BLaER1 treated with 17β-estradiol and CSF1 and Interleukin-3, amounts not matched to agents 10 nM and 100 nM (cell line): ENCODE measurements around the gene GALNT2.
A peak's percentile ranks its signal among the peaks of the same experiment; 100 is the strongest.

Experiments
- H3K27ac ChIP-seq, 11 experiments: shearing (Covaris generic); formaldehyde crosslinking; 2 replicates each; pipeline ENCODE4 v1.8.1; 2022
- H3K27me3 ChIP-seq, 11 experiments: shearing (Covaris generic); formaldehyde crosslinking; 2 replicates each; pipeline ENCODE4 v1.8.1; 2022
- H3K36me3 ChIP-seq, 11 experiments: shearing (Covaris generic); formaldehyde crosslinking; 2 replicates each; pipeline ENCODE4 v1.8.1; 2022
- H3K4me1 ChIP-seq, 10 experiments: shearing (Covaris generic); formaldehyde crosslinking; 2 replicates each; pipeline ENCODE4 v1.8.1; 2022
- H3K4me2 ChIP-seq, 11 experiments: shearing (Covaris generic); formaldehyde crosslinking; 2 replicates each; pipeline ENCODE4 v1.8.1; 2022
- H3K4me3 ChIP-seq, 10 experiments: shearing (Covaris generic); formaldehyde crosslinking; 2 replicates each; pipeline ENCODE4 v1.8.1; 2022
- H3K9ac ChIP-seq, 11 experiments: shearing (Covaris generic); formaldehyde crosslinking; 2 replicates each; pipeline ENCODE4 v1.8.1; 2022
- H3K9me3 ChIP-seq, 11 experiments: shearing (Covaris generic); formaldehyde crosslinking; replicated peaks in 1 of 11; 2 replicates each; pipeline ENCODE4 v1.8.1; 2022
- H4K20me1 ChIP-seq, 11 experiments: shearing (Covaris generic); formaldehyde crosslinking; 2 replicates each; pipeline ENCODE4 v1.8.1; 2022
- Cebpa-rat ChIP-seq, 11 experiments: shearing (Covaris generic); IDR thresholded peaks; 2 replicates each; pipeline ENCODE4 v1.8.1; 2022

The GALNT2 gene

GRCh38 chr1:230066466-230067404 lies at the start of gene GALNT2:
GALNT2 (plus strand) TSS chr1:230067238; CDS start chr1:230067281, 43 bp downstream.
- Histone ChIP-seq H4K20me1 (peaks cover 24 to 45% (median 41%) of the 10 kb centered on the region in 11 experiments; a peak in 19 of 22 replicates), H3K9ac (peak within 1 kb of the TSS; percentile 78 to 95 (median 88)), H3K9me3 (peaks cover 0 to 27% (median 25%) of the 10 kb centered on the region in 11 experiments; a peak in 21 of 22 replicates), H3K4me2 (peak within 1 kb of the TSS; percentile 84 to 99 (median 94)), H3K36me3 (no peaks in the 10 kb centered on the region; a peak in 1 of 22 replicates), H3K27ac (peak within 1 kb of the TSS; percentile 36 to 89 (median 85); a peak in 21 of 22 replicates), H3K4me1 (peaks cover 28 to 40% (median 39%) of the 10 kb centered on the region in 10 experiments), H3K4me3 (peak within 1 kb of the TSS; percentile 69 to 96 (median 90)), H3K27me3 (no peaks in the 10 kb centered on the region)
- no peak for TF ChIP-seq Cebpa-rat (IDR thresholded peaks at IDR 0.05)

- H3K36me3 ChIP-seq: no peaks in the 10 kb centered on the region
- no peak overlapping the region for H3K9ac ChIP-seq
- no peaks in the 10 kb centered on the region for H4K20me1 ChIP-seq
- H3K27me3 ChIP-seq: no peaks in the 10 kb centered on the region
- no peaks in the 10 kb centered on the region for H3K4me1 ChIP-seq
- H3K9me3 ChIP-seq: peaks cover 0 to 20% (median 6%) of the 10 kb centered on the region in 11 experiments; a peak in 9 of 22 replicates
- no peak overlapping the region for H3K27ac ChIP-seq
- no peak overlapping the region for H3K4me3 ChIP-seq
- no peak for TF ChIP-seq Cebpa-rat (IDR thresholded peaks at IDR 0.05)
- H3K4me2 ChIP-seq: no peak overlapping the region
These were observed 46.6 kb upstream of the GALNT2 start for GRCh38 chr1:230020451-230020850.

- Histone ChIP-seq H3K4me3 (no peak overlapping the region), H3K9me3 (peaks cover 3 to 33% (median 18%) of the 10 kb centered on the region in 11 experiments; a peak in 17 of 22 replicates), H3K4me2 (no peak overlapping the region), H4K20me1 (no peaks in the 10 kb centered on the region), H3K9ac (no peak overlapping the region), H3K4me1 (peaks cover 0 to 13% (median 9%) of the 10 kb centered on the region in 10 experiments; a peak in 13 of 20 replicates), H3K27ac (no peak overlapping the region), H3K36me3 (no peaks in the 10 kb centered on the region), H3K27me3 (no peaks in the 10 kb centered on the region)
- no peak for TF ChIP-seq Cebpa-rat (IDR thresholded peaks at IDR 0.05)
These were observed 44.2 kb upstream of the GALNT2 start for GRCh38 chr1:230022666-230023380.

- Histone ChIP-seq H3K27ac (no peak overlapping the region), H3K4me3 (no peak overlapping the region), H3K9ac (no peak overlapping the region), H4K20me1 (no peaks in the 10 kb centered on the region), H3K9me3 (peaks cover 3 to 39% (median 18%) of the 10 kb centered on the region in 11 experiments; a peak in 17 of 22 replicates), H3K4me2 (peak overlapping the region in 1 of 11 experiments; percentile 62; a peak in 1 of 22 replicates), H3K4me1 (peaks cover 2 to 24% (median 18%) of the 10 kb centered on the region in 10 experiments; a peak in 16 of 20 replicates), H3K36me3 (no peaks in the 10 kb centered on the region), H3K27me3 (no peaks in the 10 kb centered on the region)
- no peak for TF ChIP-seq Cebpa-rat (IDR thresholded peaks at IDR 0.05)
These were observed 41.4 kb upstream of the GALNT2 start for GRCh38 chr1:230025686-230026085.

DNA sequence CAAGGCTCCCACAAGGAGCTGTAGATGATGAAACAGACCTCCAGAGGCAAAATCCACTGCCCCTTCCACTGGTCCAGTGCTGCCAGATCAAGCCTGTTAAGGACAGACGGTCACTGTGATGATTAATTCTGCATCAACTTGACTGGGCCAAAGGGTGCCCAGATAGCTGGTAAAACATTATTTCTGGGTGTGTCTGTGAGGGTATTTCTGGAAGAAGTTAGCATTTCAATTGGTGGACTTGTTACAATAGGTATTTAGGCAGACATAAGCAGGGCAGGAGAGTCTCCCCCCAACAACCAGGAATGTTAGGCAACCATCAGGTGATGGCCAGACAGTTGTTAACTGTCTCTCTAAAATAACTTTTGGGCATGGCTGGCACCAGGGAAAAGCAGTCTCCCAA lies 40.9 kb upstream of the GALNT2 start:
- Histone ChIP-seq H3K27me3 (no peaks in the 10 kb centered on the region), H3K4me2 (peak overlapping the region in 8 of 11 experiments; percentile 17 to 62 (median 52); a peak in 15 of 22 replicates), H3K4me1 (peaks cover 6 to 24% (median 18%) of the 10 kb centered on the region in 10 experiments; a peak in 17 of 20 replicates), H3K27ac (no peak overlapping the region), H3K36me3 (no peaks in the 10 kb centered on the region), H4K20me1 (no peaks in the 10 kb centered on the region), H3K9ac (no peak overlapping the region), H3K4me3 (no peak overlapping the region), H3K9me3 (peaks cover 3 to 39% (median 18%) of the 10 kb centered on the region in 11 experiments; a peak in 17 of 22 replicates)
- no peak for TF ChIP-seq Cebpa-rat (IDR thresholded peaks at IDR 0.05)

- no peaks in the 10 kb centered on the region for H3K27me3 ChIP-seq
- no peak overlapping the region for H3K9ac ChIP-seq
- peaks cover 11 to 24% (median 19%) of the 10 kb centered on the region in 10 experiments; a peak in 17 of 20 replicates for H3K4me1 ChIP-seq
- H4K20me1 ChIP-seq: no peaks in the 10 kb centered on the region
- H3K4me2 ChIP-seq: peak overlapping the region in 8 of 11 experiments; percentile 17 to 62 (median 52); a peak in 16 of 22 replicates
- H3K27ac ChIP-seq: no peak overlapping the region
- H3K36me3 ChIP-seq: no peaks in the 10 kb centered on the region
- no peak for TF ChIP-seq Cebpa-rat (IDR thresholded peaks at IDR 0.05)
- peaks cover 3 to 39% (median 18%) of the 10 kb centered on the region in 11 experiments; a peak in 17 of 22 replicates for H3K9me3 ChIP-seq
- no peak overlapping the region for H3K4me3 ChIP-seq
These were observed 40.5 kb upstream of the GALNT2 start for GRCh38 chr1:230026572-230026971.

DNA sequence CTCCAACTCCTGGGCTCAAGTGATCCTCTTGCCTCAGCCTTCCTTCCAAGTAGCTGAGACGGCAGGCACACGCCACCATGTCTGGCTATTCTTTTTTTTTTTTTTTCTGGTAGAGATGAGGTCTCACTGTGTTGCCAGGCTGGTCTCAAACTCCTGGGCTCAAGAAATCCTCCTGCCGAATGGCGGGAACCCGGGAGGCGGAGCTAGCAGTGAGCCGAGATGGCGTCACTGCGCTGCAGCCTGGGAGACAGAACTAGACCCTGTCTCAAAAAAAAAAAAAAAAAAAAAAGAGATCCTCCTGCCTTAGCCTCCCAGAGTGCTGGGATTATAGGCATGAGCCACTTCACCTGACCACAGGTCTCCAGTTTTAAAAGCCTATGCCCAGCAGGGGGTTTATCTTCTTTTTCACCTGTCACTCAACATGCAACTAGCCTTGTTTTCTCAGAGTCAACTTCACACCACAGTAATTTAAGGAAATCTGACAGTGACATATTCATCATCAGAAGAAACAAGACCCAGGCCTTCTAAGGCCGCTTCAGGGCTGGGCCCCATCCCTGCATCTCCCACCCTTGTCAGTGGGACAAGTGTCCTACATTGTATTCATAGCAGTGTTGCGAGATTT lies 38.3 kb upstream of the GALNT2 start:
- H3K4me2 ChIP-seq: peak overlapping the region in 7 of 11 experiments; percentile 9 to 61 (median 49); a peak in 12 of 22 replicates
- TF ChIP-seq Cebpa-rat (IDR thresholded peaks at IDR 0.05): no peak
- peaks cover 11 to 24% (median 19%) of the 10 kb centered on the region in 10 experiments; a peak in 17 of 20 replicates for H3K4me1 ChIP-seq
- no peak overlapping the region for H3K4me3 ChIP-seq
- no peaks in the 10 kb centered on the region for H3K36me3 ChIP-seq
- H3K27me3 ChIP-seq: no peaks in the 10 kb centered on the region
- peaks cover 3 to 36% (median 12%) of the 10 kb centered on the region in 11 experiments; a peak in 17 of 22 replicates for H3K9me3 ChIP-seq
- no peaks in the 10 kb centered on the region for H4K20me1 ChIP-seq
- no peak overlapping the region for H3K9ac ChIP-seq
- H3K27ac ChIP-seq: no peak overlapping the region

- H3K4me3 ChIP-seq: no peak overlapping the region
- no peak overlapping the region for H3K27ac ChIP-seq
- H3K9me3 ChIP-seq: peaks cover 0 to 32% (median 10%) of the 10 kb centered on the region in 11 experiments; a peak in 16 of 22 replicates
- H4K20me1 ChIP-seq: no peaks in the 10 kb centered on the region
- TF ChIP-seq Cebpa-rat (IDR thresholded peaks at IDR 0.05): no peak
- no peak overlapping the region for H3K9ac ChIP-seq
- H3K27me3 ChIP-seq: no peaks in the 10 kb centered on the region
- no peaks in the 10 kb centered on the region for H3K36me3 ChIP-seq
- peaks cover 11 to 24% (median 19%) of the 10 kb centered on the region in 10 experiments; a peak in 17 of 20 replicates for H3K4me1 ChIP-seq
- H3K4me2 ChIP-seq: peak overlapping the region in 9 of 11 experiments; percentile 9 to 61 (median 48); a peak in 15 of 22 replicates
These were observed 37.6 kb upstream of the GALNT2 start for GRCh38 chr1:230029244-230029941.
